Neuron (in vitro differentiated cells): ENCODE results near the gene ALKBH6.
A peak's percentile ranks its signal among the peaks of the same experiment; 100 is the strongest.

Source experiments
- H2AFZ ChIP-seq: one replicate; pipeline ENCODE4 v1.6.1; 2013; ENCODE audit warnings: low read depth, mild to moderate bottlenecking, inconsistent platforms, low read length, moderate library complexity
- H3K27me3 ChIP-seq: one replicate; pipeline ENCODE4 v1.6.1; 2013; ENCODE audit warnings: low read length; ENCODE audit not compliant: insufficient read depth
- H3K36me3 ChIP-seq: one replicate; pipeline ENCODE4 v1.6.1; 2013; ENCODE audit warnings: low read length; ENCODE audit not compliant: insufficient read depth
- H3K4me1 ChIP-seq: one replicate; pipeline ENCODE4 v1.6.1; 2013; ENCODE audit warnings: low read length; ENCODE audit not compliant: insufficient read depth
- H3K4me3 ChIP-seq: 2 replicates; pipeline ENCODE4 v1.5.1; 2013; ENCODE audit warnings: mild to moderate bottlenecking, low read length, moderate library complexity
- H3K9me3 ChIP-seq: one replicate; pipeline ENCODE4 v1.6.1; 2013; ENCODE audit warnings: low read length

ALKBH6 gene

DNA sequence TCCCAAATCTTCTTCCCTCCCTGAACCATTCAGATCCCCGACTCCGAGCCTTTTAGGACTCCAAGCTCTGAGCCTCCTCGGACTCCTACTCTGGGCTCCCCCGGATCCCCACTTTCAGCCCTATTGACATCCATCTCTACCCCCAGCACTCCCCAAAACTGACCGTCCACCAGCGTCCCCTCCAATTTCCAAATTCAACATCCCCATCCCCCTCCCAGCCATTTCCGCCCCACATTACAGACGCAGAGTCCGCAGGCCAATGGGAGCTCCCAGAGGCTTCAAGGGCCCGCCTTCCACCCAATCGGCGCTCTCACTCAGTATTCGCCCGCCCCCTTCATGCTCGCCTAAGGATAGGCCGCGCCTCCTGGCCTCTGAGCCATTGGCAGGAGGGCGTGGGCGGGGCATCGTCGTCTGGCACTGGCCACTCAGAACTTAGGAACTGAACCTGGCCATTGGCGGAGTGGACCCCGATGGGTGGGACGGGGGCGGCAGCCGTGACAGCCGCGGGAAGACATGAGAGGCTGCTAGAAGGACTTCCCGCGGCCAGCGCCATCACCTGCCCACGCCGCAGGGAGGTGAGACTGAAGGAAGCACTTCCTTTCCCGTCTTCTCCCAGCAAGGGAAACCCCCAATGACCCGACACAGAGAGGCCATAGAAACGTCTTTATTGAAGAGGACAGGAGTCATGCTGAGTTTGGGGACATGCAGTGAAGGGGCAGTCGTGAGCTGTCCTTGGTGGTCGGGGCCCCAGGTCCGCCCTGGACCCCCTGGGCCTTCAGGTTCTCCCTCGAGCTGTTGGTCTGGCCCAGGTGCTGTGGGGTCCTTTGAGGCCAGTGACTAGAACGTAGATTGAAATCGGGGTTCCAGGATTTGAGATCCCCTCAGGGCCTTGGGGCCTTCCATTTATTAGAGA, at the start of gene ALKBH6:
Gene ALKBH6, minus strand, starts transcription at position 202 of the 913 bp plus-strand sequence. CDS start 816 bp downstream, outside the sequence.
- no peaks in the 10 kb centered on the region for H3K27me3 ChIP-seq
- H3K36me3 ChIP-seq, result peaks cover 26% of the 10 kb centered on the region
- peak within 1 kb of the TSS; percentile 69 for H2AFZ ChIP-seq
- H3K9me3 ChIP-seq, result no peaks in the 10 kb centered on the region
- H3K4me1 ChIP-seq, result peaks cover 9% of the 10 kb centered on the region
- H3K4me3 ChIP-seq, result peak within 1 kb of the TSS; percentile 93

DNA sequence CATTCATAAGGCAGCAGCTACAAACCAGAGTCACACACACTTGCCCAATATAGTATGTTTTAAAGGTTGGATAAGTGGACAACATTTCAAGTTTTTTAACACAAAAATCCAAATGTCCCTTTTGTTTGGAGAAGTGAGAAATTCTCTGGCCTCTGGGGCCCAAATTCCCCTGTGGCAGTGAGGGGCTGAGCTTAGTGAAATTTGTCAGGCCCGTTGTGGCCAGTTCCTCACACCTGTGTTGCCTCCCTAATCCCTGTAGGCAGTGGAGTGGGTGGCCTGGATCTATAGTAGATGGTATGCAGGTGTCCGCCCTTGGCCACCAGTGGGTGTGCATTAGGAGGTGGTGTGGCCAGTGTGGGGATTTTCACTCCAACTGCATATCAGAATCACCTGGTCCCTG, 47.4 kb upstream of the ALKBH6 start:
- Histone ChIP-seq H3K4me1 (no peaks in the 10 kb centered on the region), H2AFZ (no peak overlapping the region), H3K36me3 (peaks cover 51% of the 10 kb centered on the region), H3K4me3 (no peak overlapping the region), H3K9me3 (no peaks in the 10 kb centered on the region), H3K27me3 (no peaks in the 10 kb centered on the region)

DNA sequence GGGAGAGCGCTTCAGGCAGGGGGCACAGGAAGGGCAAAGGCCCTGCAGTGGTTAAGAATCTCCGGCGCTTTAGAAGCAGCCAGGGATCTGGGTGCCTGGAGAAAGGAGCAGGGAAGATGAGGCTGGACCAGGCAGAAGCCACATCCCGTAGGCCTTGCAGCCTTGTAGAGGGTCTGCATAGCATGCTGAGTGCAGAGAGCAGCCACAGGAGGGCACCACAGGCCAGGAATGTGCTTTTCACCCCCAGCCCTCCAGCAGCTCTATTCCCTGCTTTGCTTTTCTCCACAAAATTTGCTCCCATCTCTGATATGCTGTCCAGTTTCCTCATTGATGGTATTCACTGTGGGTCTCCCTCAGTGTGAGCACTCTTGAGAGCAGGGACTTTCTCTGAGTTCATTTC, 46.4 kb upstream of the ALKBH6 start:
- peaks cover 43% of the 10 kb centered on the region for H3K36me3 ChIP-seq
- H3K4me3 ChIP-seq, result no peak overlapping the region
- H3K27me3 ChIP-seq, result no peaks in the 10 kb centered on the region
- H3K4me1 ChIP-seq, result peaks cover 4% of the 10 kb centered on the region
- H2AFZ ChIP-seq, result no peak overlapping the region
- H3K9me3 ChIP-seq, result no peaks in the 10 kb centered on the region

DNA sequence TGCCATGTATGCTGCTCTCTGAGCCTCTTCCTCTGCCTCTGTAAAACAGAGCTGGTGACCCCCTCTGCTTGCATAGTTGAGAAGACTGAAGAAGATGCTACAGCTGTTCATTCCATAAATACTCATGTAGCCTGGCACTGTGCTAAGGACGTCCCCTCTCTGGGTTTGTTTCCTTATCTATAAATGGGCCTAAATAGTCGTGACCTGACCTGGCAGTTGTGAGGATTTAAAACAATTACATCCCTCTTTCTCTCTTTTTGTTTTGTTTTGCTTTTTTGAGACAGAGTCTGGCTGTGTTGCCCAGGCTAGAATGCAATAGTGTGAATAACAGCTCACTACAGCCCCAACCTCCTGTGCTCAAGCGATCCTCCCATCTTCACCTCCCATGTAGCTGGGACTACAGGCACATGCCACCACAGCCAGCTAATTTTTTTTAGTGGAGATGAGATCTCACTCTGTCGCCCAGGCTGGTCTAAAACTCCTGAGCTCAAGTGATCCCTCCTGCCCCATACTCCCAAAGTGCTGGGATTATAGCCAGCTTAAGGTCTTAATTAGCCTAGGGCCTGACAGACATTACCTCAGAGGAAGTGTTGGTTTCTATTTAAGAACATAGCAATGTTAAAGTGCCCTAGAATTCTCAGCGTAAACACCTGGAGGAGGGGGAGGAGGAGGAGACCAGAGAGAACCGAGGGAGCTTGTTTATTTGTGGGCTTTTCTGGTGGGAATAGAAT, 45.3 kb upstream of the ALKBH6 start:
- H3K4me3 ChIP-seq, result no peak overlapping the region
- H2AFZ ChIP-seq, result no peak overlapping the region
- no peaks in the 10 kb centered on the region for H3K27me3 ChIP-seq
- H3K36me3 ChIP-seq, result peaks cover 37% of the 10 kb centered on the region
- peaks cover 5% of the 10 kb centered on the region for H3K4me1 ChIP-seq
- no peaks in the 10 kb centered on the region for H3K9me3 ChIP-seq

DNA sequence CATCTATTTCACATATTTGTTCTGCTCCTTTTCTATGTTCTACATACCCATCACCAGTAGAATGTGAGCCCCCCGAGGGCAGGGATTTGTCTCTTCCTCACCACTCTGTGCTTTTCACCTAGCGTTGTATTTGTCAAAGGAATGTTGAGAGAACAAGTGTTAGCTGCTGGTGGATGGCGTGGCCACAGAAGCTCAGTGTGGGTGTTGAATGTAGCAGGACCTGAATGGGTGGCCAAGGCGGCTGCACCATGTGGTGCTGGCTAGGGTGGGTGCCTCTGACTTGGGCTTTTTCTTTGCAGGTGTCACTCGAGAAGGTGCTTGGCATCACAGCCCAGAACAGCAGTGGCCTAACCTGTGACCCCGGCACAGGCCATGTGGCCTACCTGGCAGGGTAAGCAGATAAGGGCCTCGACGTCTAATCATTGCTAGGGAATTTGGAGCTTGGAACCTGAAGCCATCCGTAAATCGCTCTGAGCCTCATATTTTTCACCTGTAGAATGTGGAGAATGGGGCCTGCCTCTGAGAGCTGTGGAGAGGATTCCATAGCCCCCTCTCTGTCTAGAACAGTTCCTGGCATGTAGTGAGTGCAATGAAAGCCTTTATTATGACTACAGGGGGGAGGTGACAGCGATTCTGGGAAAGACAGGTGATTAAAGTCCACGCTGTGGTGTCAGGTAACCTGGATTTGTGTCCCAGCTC, 44.6 kb upstream of the ALKBH6 start:
- peaks cover 33% of the 10 kb centered on the region for H3K36me3 ChIP-seq
- no peak overlapping the region for H3K4me3 ChIP-seq
- no peaks in the 10 kb centered on the region for H3K9me3 ChIP-seq
- no peaks in the 10 kb centered on the region for H3K27me3 ChIP-seq
- H3K4me1 ChIP-seq, result peaks cover 5% of the 10 kb centered on the region
- no peak overlapping the region for H2AFZ ChIP-seq

DNA sequence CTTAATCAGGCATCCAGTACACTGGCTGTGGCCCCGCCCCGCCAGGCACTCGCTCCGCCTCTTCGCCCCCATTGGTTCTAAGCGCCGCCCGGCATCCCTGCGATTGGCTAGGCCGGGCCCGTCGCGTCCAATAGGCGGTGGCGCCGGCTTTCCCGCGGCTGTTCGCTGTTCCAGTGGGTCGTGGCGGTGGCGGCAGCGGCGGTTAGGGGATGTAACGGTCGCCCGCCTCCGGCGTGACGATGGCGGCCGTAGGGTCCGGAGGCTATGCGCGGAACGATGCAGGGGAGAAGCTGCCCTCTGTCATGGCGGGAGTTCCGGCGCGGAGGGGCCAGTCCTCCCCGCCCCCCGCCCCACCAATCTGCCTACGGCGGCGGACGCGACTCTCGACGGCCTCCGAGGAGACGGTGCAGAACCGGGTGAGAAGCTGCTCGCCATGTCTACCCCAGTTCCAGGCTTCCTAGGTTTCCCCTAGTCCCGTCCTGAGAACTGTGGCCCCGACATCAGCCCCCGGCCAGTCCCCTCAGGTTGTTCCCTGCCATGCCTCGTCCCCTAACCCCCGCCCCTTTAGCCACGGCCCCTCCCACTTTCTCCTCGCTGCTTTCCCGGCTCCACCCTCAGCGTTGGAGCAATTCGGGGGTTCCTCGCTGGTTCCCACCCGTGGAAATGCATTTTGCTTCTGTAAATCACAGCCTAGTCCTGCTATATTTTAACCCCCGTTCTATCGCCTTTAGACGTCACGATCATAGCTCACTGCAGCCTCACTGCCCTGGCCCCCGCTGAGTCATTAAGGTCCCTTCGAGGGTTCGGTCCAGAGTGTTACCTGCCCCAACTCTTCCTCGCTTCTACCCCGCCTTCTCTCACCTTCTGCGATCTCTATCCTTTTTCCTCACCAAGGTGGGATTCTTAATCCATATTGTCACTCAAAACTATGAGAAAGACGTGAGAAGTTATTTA, 41.0 kb upstream of the ALKBH6 start, which contains the start of gene WDR62:
Gene WDR62, plus strand, starts transcription at position 165 of the 954 bp plus-strand sequence. Its CDS starts 75 bp downstream, at position 240.
- H3K27me3 ChIP-seq, result no peaks in the 10 kb centered on the region
- H2AFZ ChIP-seq, result peak within 1 kb of the TSS; percentile 71
- H3K9me3 ChIP-seq, result no peaks in the 10 kb centered on the region
- peak within 1 kb of the TSS; percentile 63 for H3K4me3 ChIP-seq
- peaks cover 14% of the 10 kb centered on the region for H3K36me3 ChIP-seq
- peaks cover 10% of the 10 kb centered on the region for H3K4me1 ChIP-seq

DNA sequence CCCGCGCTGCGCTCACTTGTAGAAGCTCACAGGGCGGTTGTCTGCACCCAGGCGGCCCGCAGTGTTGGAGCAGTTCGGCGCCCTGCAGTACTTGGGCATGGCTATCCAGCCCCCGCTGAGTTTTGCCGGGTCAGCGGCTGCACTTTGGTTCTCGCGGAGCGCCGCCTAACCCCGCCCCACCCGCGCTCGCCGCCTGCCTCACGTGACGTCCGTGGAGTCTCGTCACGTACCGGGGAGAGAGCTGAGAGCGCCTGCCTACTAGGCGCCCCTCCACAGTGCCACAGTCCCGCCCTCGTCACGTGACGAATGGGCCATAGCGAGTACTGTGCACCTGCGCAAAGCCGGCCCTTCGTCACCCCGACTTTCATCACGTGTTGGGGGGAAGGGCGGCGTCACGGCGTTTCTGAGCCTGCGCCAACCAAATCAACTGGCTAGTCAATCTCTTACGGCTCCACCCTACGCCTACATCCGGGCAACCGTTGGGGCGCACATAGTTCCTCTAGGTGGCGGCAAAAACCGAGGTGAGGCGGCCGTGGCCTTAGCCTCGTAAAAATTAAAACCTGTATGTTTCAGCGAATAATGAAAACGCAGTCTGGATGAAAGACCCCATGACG, 40.2 kb upstream of the ALKBH6 start, which contains the start of gene THAP8:
Gene THAP8, minus strand, starts transcription at position 167 of the 614 bp plus-strand sequence. Its CDS starts 68 bp downstream, at position 99.
- Histone ChIP-seq H3K27me3 (no peaks in the 10 kb centered on the region), H3K9me3 (no peaks in the 10 kb centered on the region), H3K4me3 (peak within 1 kb of the TSS; percentile 63), H3K36me3 (peaks cover 11% of the 10 kb centered on the region), H2AFZ (peak within 1 kb of the TSS; percentile 71), H3K4me1 (peaks cover 10% of the 10 kb centered on the region)

DNA sequence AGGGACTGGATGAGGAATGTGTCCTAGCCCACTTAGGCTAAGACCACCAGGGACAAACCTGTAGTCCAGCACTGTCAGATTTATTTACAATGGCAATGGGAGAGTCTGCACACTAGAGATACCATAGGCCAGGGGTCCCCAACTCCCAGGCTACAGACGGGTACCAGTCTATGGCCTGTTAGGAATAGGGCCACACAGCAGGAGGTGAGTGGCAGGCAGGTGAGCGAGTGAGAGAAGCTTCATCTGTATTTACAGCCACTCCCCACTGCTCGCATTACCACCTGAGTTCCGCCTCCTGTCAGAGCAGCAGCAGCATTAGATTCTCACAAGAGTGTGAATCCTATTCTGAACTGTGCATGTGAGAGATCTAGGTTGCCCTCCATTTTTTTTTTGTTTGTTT, 37.6 kb upstream of the ALKBH6 start:
- Histone ChIP-seq H3K9me3 (no peaks in the 10 kb centered on the region), H3K36me3 (no peaks in the 10 kb centered on the region), H3K4me1 (peaks cover 10% of the 10 kb centered on the region), H3K27me3 (no peaks in the 10 kb centered on the region), H3K4me3 (no peak overlapping the region), H2AFZ (no peak overlapping the region)

DNA sequence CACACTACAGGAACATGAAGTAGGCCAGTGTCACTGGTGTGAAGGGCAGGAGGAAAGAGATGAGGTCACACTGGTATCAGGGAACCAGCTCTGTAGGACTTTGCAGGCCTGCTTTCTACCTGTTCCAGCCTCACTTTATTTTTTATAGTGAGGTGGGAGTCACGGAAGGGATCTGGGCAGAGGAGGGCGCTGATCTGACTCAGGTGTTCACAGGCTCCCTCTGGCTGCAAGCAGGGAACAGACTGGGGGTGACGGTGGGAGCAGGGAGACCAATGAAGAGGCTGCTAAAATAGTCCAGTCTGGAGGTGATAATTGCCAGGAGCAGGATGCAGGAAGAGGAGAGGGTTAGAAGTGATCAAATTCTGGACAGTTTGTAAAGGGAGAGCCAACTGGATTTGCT, 37.2 kb upstream of the ALKBH6 start:
- peaks cover 9% of the 10 kb centered on the region for H3K4me1 ChIP-seq
- no peaks in the 10 kb centered on the region for H3K36me3 ChIP-seq
- no peak overlapping the region for H3K4me3 ChIP-seq
- H3K27me3 ChIP-seq, result no peaks in the 10 kb centered on the region
- no peaks in the 10 kb centered on the region for H3K9me3 ChIP-seq
- no peak overlapping the region for H2AFZ ChIP-seq

DNA sequence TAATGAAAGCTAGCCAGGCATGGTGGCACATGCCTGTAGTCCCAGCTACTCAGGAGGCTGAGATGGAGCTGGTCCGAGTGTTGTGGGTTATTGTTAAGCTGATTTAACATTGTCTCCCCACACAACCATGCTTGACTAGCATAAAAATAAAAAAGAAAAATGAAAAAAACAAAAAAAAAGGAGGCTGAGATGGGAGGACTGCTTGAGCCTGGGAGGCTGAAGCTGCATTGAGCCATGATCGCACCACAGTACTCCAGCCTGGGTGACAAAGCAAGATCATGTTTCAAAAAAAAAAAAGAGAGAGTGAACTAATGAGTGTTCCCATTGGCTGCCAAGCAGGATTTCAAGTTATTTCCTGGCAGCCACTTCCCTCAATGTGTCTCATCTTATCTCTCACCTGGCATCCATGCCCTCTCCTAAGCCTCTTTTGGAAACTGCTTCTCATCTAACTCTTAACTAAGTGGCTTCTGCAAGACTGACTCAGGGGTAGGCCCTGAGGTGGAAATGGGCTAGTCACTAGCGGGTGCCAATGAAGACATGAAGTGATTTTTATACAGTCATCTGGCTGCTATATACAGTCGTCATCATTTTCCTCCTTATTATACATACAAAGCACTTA, 35.2 kb upstream of the ALKBH6 start:
- H3K4me3 ChIP-seq, result no peak overlapping the region
- no peak overlapping the region for H2AFZ ChIP-seq
- no peaks in the 10 kb centered on the region for H3K27me3 ChIP-seq
- H3K9me3 ChIP-seq, result peaks cover 2% of the 10 kb centered on the region
- H3K4me1 ChIP-seq, result peaks cover 4% of the 10 kb centered on the region
- no peaks in the 10 kb centered on the region for H3K36me3 ChIP-seq

DNA sequence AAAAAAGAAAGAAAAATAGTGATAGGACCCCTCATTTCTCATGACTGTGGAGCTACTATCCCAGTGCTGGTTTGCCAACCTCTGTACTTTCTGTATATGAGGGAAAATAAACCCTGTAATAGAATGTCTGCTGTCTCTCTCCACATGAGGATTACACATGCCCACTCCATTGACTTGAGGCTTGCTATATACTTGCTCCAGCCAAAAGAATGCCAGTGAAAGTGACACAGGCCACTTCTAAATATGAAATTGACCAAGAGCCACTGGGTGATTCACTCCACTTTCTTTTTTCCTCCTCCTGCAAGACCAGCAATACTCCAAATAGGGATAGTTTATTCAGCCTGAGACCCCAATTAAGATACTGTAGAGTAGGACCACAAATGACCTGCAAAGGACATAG, 33.8 kb upstream of the ALKBH6 start:
- Histone ChIP-seq H2AFZ (no peak overlapping the region), H3K27me3 (no peaks in the 10 kb centered on the region), H3K4me3 (no peak overlapping the region), H3K4me1 (no peaks in the 10 kb centered on the region), H3K9me3 (peaks cover 2% of the 10 kb centered on the region), H3K36me3 (no peaks in the 10 kb centered on the region)
